ENCODE measurements around the gene CNN2. TPM values are rescaled to one million over a fixed set of nuclear protein-coding genes. Genes with fewer than 3 reads are reported as not detected.

Gene CNN2
- total and polyA plus RNA-seq, 2 of the 4 experiments (the other 2 are of a cell fraction) = 272 to 395 TPM

- no peak for TF ChIP-seq MAZ (IDR thresholded peaks at IDR 0.05; ENCODE audit: borderline replicate concordance, low read depth, low read length)
- TF ChIP-seq MAFK (IDR thresholded peaks at IDR 0.05; ENCODE audit: low read depth, low read length) = no peak
- no peak for TF ChIP-seq USF2 (IDR thresholded peaks at IDR 0.05; ENCODE audit: low read depth, low read length)
- no peak for TF ChIP-seq FOS (IDR thresholded peaks at IDR 0.05; ENCODE audit: low read depth, low read length)
Measured at GRCh38 chr19:1069009-1069779, 42.8 kb downstream of the CNN2 start (continued).

DNA sequence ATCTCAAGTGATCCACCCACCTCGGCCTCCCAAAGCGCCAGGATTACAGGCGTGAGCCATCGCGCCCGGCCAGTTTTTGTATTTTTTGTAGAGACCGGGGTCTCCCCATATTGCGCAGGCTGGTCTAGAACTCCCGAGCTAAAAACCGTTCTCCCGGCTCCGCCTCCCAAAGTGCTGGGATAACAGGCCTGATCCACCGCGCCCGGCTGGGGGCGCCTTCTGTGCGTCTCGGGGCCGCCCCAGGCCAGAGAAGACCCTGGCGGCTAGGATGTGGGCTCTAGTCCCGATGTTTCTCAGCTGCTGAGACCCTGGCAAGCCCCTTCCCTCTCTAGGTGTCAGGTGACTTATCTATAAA is 44.1 kb downstream of the CNN2 start:
- DNase-seq (no peak), ATAC-seq (ENCODE audit: low read depth) (no peak)
- TF ChIP-seq POLR2A (IDR thresholded peaks at IDR 0.05; ENCODE audit: low read depth, low read length) = no peak
- TF ChIP-seq CTCF (conservative IDR thresholded peaks at IDR 0.05; ENCODE audit: low read depth, low read length) = peak; percentile 23; the same call in 1 of the 2 replicates
- Histone ChIP-seq H2BK5ac (ENCODE audit: low read depth, low read length, poor library complexity, severe bottlenecking) (no peak overlapping the region), H2AK9ac (replicated peaks; ENCODE audit: low read depth, low read length, poor library complexity) (peak overlapping the region; percentile 76), H4K5ac (ENCODE audit: low read depth, low read length) (no peak overlapping the region), H2AFZ (replicated peaks; ENCODE audit: low read length, poor library complexity) (peak overlapping the region; percentile 70), H3K4me2 (ENCODE audit: low read depth, low read length) (no peak overlapping the region), H3K56ac (ENCODE audit: extremely low read depth, insufficient read depth, low read length) (no peak overlapping the region), H4K20me1 (ENCODE audit: insufficient read depth, low read length) (peaks cover under 1% of the 10 kb centered on the region; the same call in 1 of the 2 replicates), H3K4me1 (ENCODE audit: control insufficient read depth, insufficient read depth, low read length) (peaks cover 3% of the 10 kb centered on the region; the same call in 1 of the 2 replicates), H3K9me3 (ENCODE audit: control insufficient read depth, insufficient read depth, low read length) (no peaks in the 10 kb centered on the region), H3K27me3 (ENCODE audit: control insufficient read depth, insufficient read depth, low read length) (peaks cover 45% of the 10 kb centered on the region), H3K9me1 (ENCODE audit: insufficient read depth, low read length) (no peaks in the 10 kb centered on the region), H3K4ac (ENCODE audit: low read depth, low read length) (no peak overlapping the region), H2BK120ac (ENCODE audit: low read depth, low read length) (no peak overlapping the region), H4K91ac (ENCODE audit: insufficient read depth, low read depth, low read length) (no peak overlapping the region), H3K36me3 (ENCODE audit: control insufficient read depth, insufficient read depth, low read length) (no peaks in the 10 kb centered on the region), H2AK5ac (ENCODE audit: low read depth, low read length) (no peak overlapping the region), H3K18ac (ENCODE audit: low read depth, low read length) (no peak overlapping the region), H2BK20ac (ENCODE audit: low read depth, low read length) (no peak overlapping the region), H3K79me1 (ENCODE audit: low read depth in 1 of 2, low read length in 2 of 2) (no peaks in the 10 kb centered on the region), H2BK15ac (ENCODE audit: low read depth, low read length) (no peak overlapping the region), H3K27ac (ENCODE audit: insufficient read depth, low read length) (no peak overlapping the region), H3K23ac (ENCODE audit: low read depth, low read length) (no peak overlapping the region), H3K14ac (replicated peaks; ENCODE audit: low read depth, low read length) (no peak overlapping the region), H4K8ac (ENCODE audit: low read depth in 2 of 2, low read length in 2 of 2) (no peak overlapping the region), H3K4me3 (ENCODE audit: insufficient read depth, low read depth, low read length) (no peak overlapping the region), H3K9ac (ENCODE audit: low read depth, low read length) (no peak overlapping the region)
- no TSS peak for BruUV-seq (replicated peaks)
- 19% methylated on average over 9 of the region's 21 CpGs; no CpG with 5 or more reads in 1 of the 2 experiments for WGBS, 2 experiments (ENCODE audit: extremely low coverage in 2 of 2, insufficient read length in 1 of 2)
- in situ Hi-C loops (cut with MboI; ENCODE audit: low sequenced_read_pairs) = no loop called here
- intact Hi-C loops (cut with micrococcal nuclease) = no loop called here
- dilution Hi-C loops (cut with HindIII; ENCODE audit: low sequenced_read_pairs, unreplicated experiment) = no loop called here
- ChIA-PET POLR2A (ENCODE audit: unreplicated experiment) (no interaction called here), CTCF (interaction anchor here (0.6 kb wide), 1 partner anchor 123 kb away, joined by 4 read pairs; no protein-coding TSS in a partner anchor)
